Glutamatergic neuron (in vitro differentiated cells): ENCODE data around the gene SEMA6A. TPM values are rescaled to one million over a fixed set of nuclear protein-coding genes. Genes with fewer than 3 reads are reported as not detected.

Experiments
- DNase-seq: peaks from one replicate; pipeline ENCODE4 v3.0.0; 2022
- H3K27ac Mint-ChIP-seq: one replicate; pipeline ENCODE4 v1.8.0; 2020; ENCODE audit warnings: mild to moderate bottlenecking, mixed read lengths, inconsistent platforms; ENCODE audit not compliant: unreplicated experiment
- H3K27me3 Mint-ChIP-seq: one replicate; pipeline ENCODE4 v1.8.0; 2020; ENCODE audit warnings: mild to moderate bottlenecking, moderate library complexity, mixed read lengths, inconsistent platforms; ENCODE audit not compliant: unreplicated experiment
- H3K36me3 Mint-ChIP-seq: one replicate; pipeline ENCODE4 v1.8.0; 2020; ENCODE audit warnings: mild to moderate bottlenecking, mixed read lengths, inconsistent platforms; ENCODE audit not compliant: unreplicated experiment
- H3K4me1 Mint-ChIP-seq: one replicate; pipeline ENCODE4 v1.8.0; 2020; ENCODE audit warnings: mild to moderate bottlenecking, low read depth, mixed read lengths, inconsistent platforms; ENCODE audit not compliant: unreplicated experiment
- H3K4me3 Mint-ChIP-seq: one replicate; pipeline ENCODE4 v1.8.0; 2020; ENCODE audit warnings: mild to moderate bottlenecking, mixed read lengths, inconsistent platforms; ENCODE audit not compliant: unreplicated experiment
- H3K9me3 Mint-ChIP-seq: one replicate; pipeline ENCODE4 v1.8.0; 2020; ENCODE audit warnings: mild to moderate bottlenecking, moderate library complexity, mixed read lengths, inconsistent platforms; ENCODE audit not compliant: unreplicated experiment
- CTCF ChIP-seq: fragments of 200-600 bp; sonication (generic); IDR thresholded peaks from one replicate; pipeline ENCODE4 v1.5.0; 2021; ENCODE audit not compliant: partially characterized antibody, unreplicated experiment
- total RNA-seq: library from RNA; stranded (reverse); fragmentation: NEBNext Ultra II Directional; extraction: Animal tissue kit (Norgen Biotek cat#: 25700); gene quantifications from one replicate; pipeline ENCODE4 v1.2.1, GENCODE V29; 2021; ENCODE audit not compliant: unreplicated experiment

Gene SEMA6A
- total RNA-seq, 1 donor from 2014 or later: 424 TPM

DNA sequence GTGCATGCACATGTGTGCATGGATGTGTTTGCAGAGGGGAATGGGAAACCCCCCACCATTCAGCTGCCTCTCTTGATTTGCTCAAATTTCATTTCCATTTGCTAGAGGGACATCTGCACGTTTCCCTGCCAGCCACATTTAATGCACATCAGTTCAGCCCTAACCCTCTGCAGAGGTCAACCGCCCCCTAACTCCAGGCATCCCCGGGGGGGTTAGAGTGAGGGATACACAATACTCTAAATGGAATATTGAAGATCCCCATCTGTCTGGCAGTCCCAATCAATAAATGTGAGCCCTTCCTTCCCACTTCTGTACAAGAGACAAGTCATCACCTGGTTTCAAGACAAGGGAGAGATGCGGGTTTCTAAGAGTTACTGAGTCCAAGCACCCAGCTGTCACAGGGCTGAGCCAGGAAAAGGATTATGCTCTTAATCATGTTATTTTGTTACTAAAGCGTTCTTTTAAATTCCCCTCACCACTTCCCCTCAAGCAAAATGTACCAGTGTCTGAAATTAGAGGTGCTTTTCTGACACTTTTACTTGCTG, 134.1 kb downstream of the SEMA6A start:
- Mint-ChIP-seq H3K4me3 (peak overlapping the region; percentile 71), H3K27ac (peak overlapping the region; percentile 96), H3K9me3 (peaks cover 46% of the 10 kb centered on the region), H3K27me3 (peaks cover 24% of the 10 kb centered on the region), H3K36me3 (peaks cover 3% of the 10 kb centered on the region), H3K4me1 (peaks cover 89% of the 10 kb centered on the region)
- TF ChIP-seq CTCF: no peak
- peak; percentile 89 for DNase-seq

DNA sequence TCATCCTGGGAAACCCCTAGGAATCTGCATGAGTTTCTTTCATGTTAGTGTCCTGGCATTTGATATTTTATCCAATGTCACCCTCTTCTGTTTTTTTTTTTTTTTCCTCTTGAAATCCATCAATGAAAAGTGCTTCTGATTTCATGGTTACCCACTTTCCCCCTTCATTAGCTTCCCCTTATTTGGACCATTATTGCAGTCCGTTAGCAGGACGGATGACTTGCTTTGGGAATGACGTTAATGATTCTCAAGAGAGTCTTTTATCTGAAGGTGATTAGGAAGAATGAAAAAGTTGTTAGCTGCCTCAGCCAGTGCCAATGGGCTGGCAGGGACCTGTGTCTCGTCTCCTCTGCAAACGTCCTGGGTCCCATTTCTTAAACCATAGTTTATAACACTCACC, 134.7 kb downstream of the SEMA6A start:
- peaks cover 84% of the 10 kb centered on the region for H3K4me1 Mint-ChIP-seq

GRCh38 chr5:116438979-116439554, 135.6 kb downstream of the SEMA6A start:
- H3K9me3 Mint-ChIP-seq: peaks cover 37% of the 10 kb centered on the region
- DNase-seq: no peak
- TF ChIP-seq CTCF: no peak
- peaks cover 17% of the 10 kb centered on the region for H3K27me3 Mint-ChIP-seq
- H3K36me3 Mint-ChIP-seq: no peaks in the 10 kb centered on the region
- H3K4me3 Mint-ChIP-seq: peak overlapping the region; percentile 63
- H3K27ac Mint-ChIP-seq: peak overlapping the region; percentile 96
- peaks cover 76% of the 10 kb centered on the region for H3K4me1 Mint-ChIP-seq

More for the DNA sequence above, 134.7 kb downstream of the SEMA6A start:
- no peak for DNase-seq
- Mint-ChIP-seq H3K27me3 (peaks cover 22% of the 10 kb centered on the region), H3K27ac (peak overlapping the region; percentile 96), H3K36me3 (no peaks in the 10 kb centered on the region), H3K4me3 (peak overlapping the region; percentile 71), H3K9me3 (peaks cover 41% of the 10 kb centered on the region)
- TF ChIP-seq CTCF: no peak

DNA sequence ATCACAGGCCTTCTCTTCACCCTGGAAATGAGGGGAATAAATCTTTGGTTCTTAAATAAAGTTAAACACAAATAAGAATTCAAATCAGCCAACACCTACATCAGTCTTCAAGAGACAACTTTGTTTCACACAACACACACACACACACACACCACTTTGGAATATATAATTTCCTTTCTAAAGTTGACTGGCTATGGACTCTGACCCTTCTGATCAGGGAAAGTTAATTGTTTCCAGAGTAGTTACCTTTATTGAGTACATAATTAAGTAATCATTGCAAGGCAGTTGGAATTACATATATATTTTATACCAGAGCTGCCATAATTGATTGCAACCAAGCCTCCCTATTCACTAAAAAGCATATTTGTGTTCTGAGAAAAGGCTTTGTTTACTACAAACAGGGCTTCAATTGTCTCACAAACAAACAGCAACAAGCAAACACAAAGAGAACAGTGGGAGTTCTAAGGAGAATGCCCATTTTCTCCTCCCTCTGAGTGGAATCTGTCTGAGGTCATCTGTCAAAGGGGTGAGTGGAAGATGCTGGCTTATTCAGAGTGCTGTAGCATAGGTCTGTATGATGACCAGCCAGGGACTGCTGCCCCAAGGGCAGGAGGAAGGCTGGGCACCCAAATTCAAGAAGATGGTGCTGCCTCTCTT, 136.6 kb downstream of the SEMA6A start:
- peaks cover 66% of the 10 kb centered on the region for H3K4me1 Mint-ChIP-seq
- peak overlapping the region; percentile 8 for H3K4me3 Mint-ChIP-seq
- no peaks in the 10 kb centered on the region for H3K36me3 Mint-ChIP-seq
- no peak for TF ChIP-seq CTCF
- DNase-seq: no peak
- H3K27me3 Mint-ChIP-seq: peaks cover 15% of the 10 kb centered on the region
- H3K9me3 Mint-ChIP-seq: peaks cover 32% of the 10 kb centered on the region
- peak overlapping the region; percentile 96 for H3K27ac Mint-ChIP-seq

- no peak overlapping the region for H3K4me3 Mint-ChIP-seq
- DNase-seq: no peak
- peaks cover 62% of the 10 kb centered on the region for H3K4me1 Mint-ChIP-seq
- peaks cover 29% of the 10 kb centered on the region for H3K9me3 Mint-ChIP-seq
- no peaks in the 10 kb centered on the region for H3K36me3 Mint-ChIP-seq
- H3K27ac Mint-ChIP-seq: no peak overlapping the region
- TF ChIP-seq CTCF: no peak
- H3K27me3 Mint-ChIP-seq: peaks cover 14% of the 10 kb centered on the region
Observed at GRCh38 chr5:116437351-116437705, 137.3 kb downstream of the SEMA6A start.
